WERI-Rb-1 (cell line): ENCODE data around the gene IL37.

Experiments
- DNase-seq: peaks from one replicate; pipeline ENCODE4 v3.0.0-alpha.2; 2020
- H3K27ac ChIP-seq: fragments of 250-450 bp; sonication (Bioruptor Pico); 2 replicates; pipeline ENCODE4 v1.5.1; 2020; ENCODE audit warnings: mild to moderate bottlenecking, moderate library complexity
- H3K27me3 ChIP-seq: fragments of 250-450 bp; sonication (Bioruptor Pico); 2 replicates; pipeline ENCODE4 v1.5.1; 2021; ENCODE audit warnings: mild to moderate bottlenecking, low read depth, moderate library complexity; ENCODE audit not compliant: insufficient read depth, severe bottlenecking
- H3K36me3 ChIP-seq: fragments of 250-450 bp; sonication (Bioruptor Pico); 2 replicates; pipeline ENCODE4 v1.5.1; 2020; ENCODE audit warnings: mild to moderate bottlenecking, moderate library complexity
- H3K4me3 ChIP-seq: 2 replicates; pipeline ENCODE4 v1.5.1; 2011; ENCODE audit warnings: low read depth, mild to moderate bottlenecking, control low read depth, low read length
- H3K9me3 ChIP-seq: fragments of 250-450 bp; sonication (Bioruptor Pico); 2 replicates; pipeline ENCODE4 v1.5.1; 2021; ENCODE audit warnings: mild to moderate bottlenecking, moderate library complexity; ENCODE audit not compliant: severe bottlenecking
- CTCF ChIP-seq: IDR thresholded peaks from 2 replicates; pipeline ENCODE4 v1.5.1; 2011; ENCODE audit warnings: low read depth, mild to moderate bottlenecking, control low read depth, inconsistent platforms, low read length

The IL37 gene

GRCh38 chr2:112886291-112886690, 24.7 kb upstream of the IL37 start:
- no peak for DNase-seq

GRCh38 chr2:112887964-112888749, 22.8 kb upstream of the IL37 start:
- no peak for TF ChIP-seq CTCF
- no peaks in the 10 kb centered on the region for H3K27me3 ChIP-seq
- no peak overlapping the region for H3K4me3 ChIP-seq
- H3K27ac ChIP-seq, result no peak overlapping the region
- no peak for DNase-seq
- H3K36me3 ChIP-seq, result no peaks in the 10 kb centered on the region
- peaks cover 5% of the 10 kb centered on the region for H3K9me3 ChIP-seq

More at GRCh38 chr2:112886291-112886690, 24.7 kb upstream of the IL37 start:
- no peak for TF ChIP-seq CTCF
- Histone ChIP-seq H3K4me3 (no peak overlapping the region), H3K9me3 (peaks cover 5% of the 10 kb centered on the region), H3K27ac (no peak overlapping the region), H3K36me3 (no peaks in the 10 kb centered on the region), H3K27me3 (no peaks in the 10 kb centered on the region)

GRCh38 chr2:112889976-112890375, 21.0 kb upstream of the IL37 start:
- peak overlapping the region; percentile 16; the same call in 1 of the 2 replicates for H3K27ac ChIP-seq
- no peaks in the 10 kb centered on the region for H3K36me3 ChIP-seq
- H3K4me3 ChIP-seq, result no peak overlapping the region
- H3K9me3 ChIP-seq, result peaks cover 5% of the 10 kb centered on the region
- no peak for DNase-seq
- no peak for TF ChIP-seq CTCF
- no peaks in the 10 kb centered on the region for H3K27me3 ChIP-seq

- Histone ChIP-seq H3K27ac (no peak overlapping the region), H3K36me3 (no peaks in the 10 kb centered on the region)
- TF ChIP-seq CTCF, result no peak
Observed at GRCh38 chr2:112891385-112891831, 19.6 kb upstream of the IL37 start.

GRCh38 chr2:112893752-112894151, 17.2 kb upstream of the IL37 start:
- Histone ChIP-seq H3K27me3 (no peaks in the 10 kb centered on the region), H3K36me3 (no peaks in the 10 kb centered on the region), H3K4me3 (no peak overlapping the region), H3K9me3 (peaks cover 5% of the 10 kb centered on the region), H3K27ac (no peak overlapping the region)
- DNase-seq, result no peak
- no peak for TF ChIP-seq CTCF

More at GRCh38 chr2:112891385-112891831, 19.6 kb upstream of the IL37 start:
- no peak overlapping the region for H3K4me3 ChIP-seq
- peaks cover 5% of the 10 kb centered on the region for H3K9me3 ChIP-seq
- H3K27me3 ChIP-seq, result no peaks in the 10 kb centered on the region
- DNase-seq, result peak; percentile 55
